Muscle of arm (tissue), 12 donors: ENCODE data around the gene RAB11FIP4. TPM values are rescaled to one million over a fixed set of nuclear protein-coding genes. Genes with fewer than 3 reads are reported as not detected.

Experiments
- DNase-seq: peaks from one replicate; pipeline ENCODE4 v3.0.0-alpha.2; 2013
- polyA plus RNA-seq, 12 donors: library from polyadenylated mRNA; unstranded; fragments of 120-200 nt; gene quantifications; one replicate each; pipeline ENCODE4 v1.2.1, GENCODE V29; 2013; ENCODE audit not compliant: insufficient read length in 12 of 12

RAB11FIP4 gene
- polyA plus RNA-seq, 12 donors, result 0.38 to 7.4 (median 0.83) TPM; not detected in 1

GRCh38 chr17:31386542-31387075 lies 4.9 kb upstream of the RAB11FIP4 start:
- DNase-seq, result no peak

GRCh38 chr17:31387438-31387837 lies 4.0 kb upstream of the RAB11FIP4 start:
- DNase-seq, result no peak

- no peak for DNase-seq
Measured at GRCh38 chr17:31388351-31388750, 3.1 kb upstream of the RAB11FIP4 start.

GRCh38 chr17:31388770-31389656 lies 2.5 kb upstream of the RAB11FIP4 start:
- DNase-seq, result no peak

- no peak for DNase-seq
Measured at GRCh38 chr17:31389657-31390381, 1.7 kb upstream of the RAB11FIP4 start.

- DNase-seq, result no peak
Measured at GRCh38 chr17:31390426-31390747, 1.1 kb upstream of the RAB11FIP4 start.

GRCh38 chr17:31390748-31391495 lies 553 bp upstream of the RAB11FIP4 start:
- DNase-seq, result no peak

GRCh38 chr17:31392002-31392855 lies 754 bp downstream of the RAB11FIP4 start:
- DNase-seq, result no peak

GRCh38 chr17:31392856-31393748 lies 1.6 kb downstream of the RAB11FIP4 start:
- DNase-seq, result no peak

- DNase-seq, result no peak
Measured at GRCh38 chr17:31393749-31394146, 2.3 kb downstream of the RAB11FIP4 start.

GRCh38 chr17:31394544-31394943 lies 3.1 kb downstream of the RAB11FIP4 start:
- DNase-seq, result peak; percentile 85

- DNase-seq, result no peak
Measured at GRCh38 chr17:31397256-31397939, 5.9 kb downstream of the RAB11FIP4 start.

- DNase-seq, result no peak
Measured at GRCh38 chr17:31398381-31399311, 7.2 kb downstream of the RAB11FIP4 start.

- no peak for DNase-seq
Measured at GRCh38 chr17:31400481-31400950, 9.0 kb downstream of the RAB11FIP4 start.

GRCh38 chr17:31401456-31402254 lies 10.2 kb downstream of the RAB11FIP4 start:
- no peak for DNase-seq

GRCh38 chr17:31404028-31404949 lies 12.8 kb downstream of the RAB11FIP4 start:
- no peak for DNase-seq
